Measurements from ENCODE around the gene SLIT3. TPM values are rescaled to one million over a fixed set of nuclear protein-coding genes. Genes with fewer than 3 reads are reported as not detected.

Gene SLIT3
- total RNA-seq, 1 experiment from 2014 or later, result 0.92 TPM

DNA sequence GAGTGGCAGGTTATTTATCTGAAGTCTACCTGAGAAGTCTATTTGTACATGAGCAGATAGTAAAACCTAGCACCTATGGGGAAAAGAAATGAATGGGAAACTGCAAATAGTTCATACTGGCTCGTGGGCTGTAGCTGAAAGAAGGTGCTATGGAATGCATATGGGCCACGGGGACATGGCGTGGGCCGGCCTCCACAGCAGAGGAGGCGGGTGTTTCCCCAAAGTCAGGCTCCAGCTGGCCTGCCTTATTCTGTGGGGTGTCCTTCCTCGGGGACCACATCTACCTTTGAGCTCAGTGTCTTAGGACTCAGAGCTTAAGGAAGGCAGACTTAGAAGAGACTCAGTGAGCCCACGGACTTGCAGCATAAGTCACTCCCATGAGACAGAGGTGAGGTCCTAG lies 371.3 kb downstream of the SLIT3 start:
- no peaks in the 10 kb centered on the region for H3K23me2 ChIP-seq (ENCODE audit: insufficient read length, low read depth, low read length, poor library complexity, severe bottlenecking)
- H2BK120ac ChIP-seq (ENCODE audit: low read depth, low read length, poor library complexity, severe bottlenecking), result no peak overlapping the region
- H3K27me3 Mint-ChIP-seq (ENCODE audit: low read depth), result peaks cover 11% of the 10 kb centered on the region
- no peak overlapping the region for H2BK15ac ChIP-seq (ENCODE audit: low read depth, low read length)
- no peak overlapping the region for H3K4me3 Mint-ChIP-seq
- H3K14ac ChIP-seq (ENCODE audit: insufficient read depth, low read length), result no peak overlapping the region
- no peak overlapping the region for H4K91ac ChIP-seq (ENCODE audit: insufficient read length, low read depth, low read length)
- H3K18ac ChIP-seq (ENCODE audit: insufficient read length, low read depth, low read length), result no peak overlapping the region
- H2BK5ac ChIP-seq (ENCODE audit: insufficient read length, low read length), result no peak overlapping the region
- no peak overlapping the region for H3K4ac ChIP-seq (ENCODE audit: low read depth, low read length)
- H2BK20ac ChIP-seq (ENCODE audit: low read depth, low read length, poor library complexity, severe bottlenecking), result no peak overlapping the region
- H3K4me2 ChIP-seq (ENCODE audit: insufficient read depth, insufficient read length, low read length), result no peak overlapping the region
- no peak overlapping the region for H3K9ac ChIP-seq (ENCODE audit: extremely low read depth, insufficient read length, low read length)
- H4K20me1 ChIP-seq (ENCODE audit: control insufficient read depth, insufficient read depth, insufficient read length), result no peaks in the 10 kb centered on the region
- 0 out of 2 replicates have a peak, but pooled peaks cover 2% of the 10 kb centered on the region for H3K4me1 ChIP-seq (ENCODE audit: insufficient read depth, low read length)
- no peak overlapping the region for H2AK5ac ChIP-seq (ENCODE audit: insufficient read length, low read length)
- H3K9me3 Mint-ChIP-seq, result no peaks in the 10 kb centered on the region
- H3K79me1 ChIP-seq (ENCODE audit: insufficient read depth, low read depth, low read length, poor library complexity, severe bottlenecking), result no peaks in the 10 kb centered on the region
- H3K9me3 ChIP-seq (ENCODE audit: control insufficient read depth, low read depth, low read length), result no peaks in the 10 kb centered on the region
- H3K79me2 ChIP-seq (ENCODE audit: insufficient read depth, low read length), result no peaks in the 10 kb centered on the region
- no peak overlapping the region for H4K5ac ChIP-seq (ENCODE audit: insufficient read length, low read depth, low read length)
- no peak overlapping the region for H3T11ph ChIP-seq (ENCODE audit: low read length)
- no peak overlapping the region for H2AFZ ChIP-seq (ENCODE audit: low read length)
- no peak overlapping the region for H3K56ac ChIP-seq (ENCODE audit: insufficient read length, low read depth, low read length)
- TF ChIP-seq, protein P1, sequence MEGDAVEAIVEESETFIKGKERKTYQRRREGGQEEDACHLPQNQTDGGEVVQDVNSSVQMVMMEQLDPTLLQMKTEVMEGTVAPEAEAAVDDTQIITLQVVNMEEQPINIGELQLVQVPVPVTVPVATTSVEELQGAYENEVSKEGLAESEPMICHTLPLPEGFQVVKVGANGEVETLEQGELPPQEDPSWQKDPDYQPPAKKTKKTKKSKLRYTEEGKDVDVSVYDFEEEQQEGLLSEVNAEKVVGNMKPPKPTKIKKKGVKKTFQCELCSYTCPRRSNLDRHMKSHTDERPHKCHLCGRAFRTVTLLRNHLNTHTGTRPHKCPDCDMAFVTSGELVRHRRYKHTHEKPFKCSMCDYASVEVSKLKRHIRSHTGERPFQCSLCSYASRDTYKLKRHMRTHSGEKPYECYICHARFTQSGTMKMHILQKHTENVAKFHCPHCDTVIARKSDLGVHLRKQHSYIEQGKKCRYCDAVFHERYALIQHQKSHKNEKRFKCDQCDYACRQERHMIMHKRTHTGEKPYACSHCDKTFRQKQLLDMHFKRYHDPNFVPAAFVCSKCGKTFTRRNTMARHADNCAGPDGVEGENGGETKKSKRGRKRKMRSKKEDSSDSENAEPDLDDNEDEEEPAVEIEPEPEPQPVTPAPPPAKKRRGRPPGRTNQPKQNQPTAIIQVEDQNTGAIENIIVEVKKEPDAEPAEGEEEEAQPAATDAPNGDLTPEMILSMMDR (conservative IDR thresholded peaks at IDR 0.05), result no peak
- DNase-seq, result no peak
- peaks cover 10 to 12% of the 10 kb centered on the region in 2 experiments for H3K4me1 Mint-ChIP-seq
- no peak overlapping the region for H2BK12ac ChIP-seq (ENCODE audit: insufficient read length, low read depth, low read length)
- no peaks in the 10 kb centered on the region for H3K27me3 ChIP-seq (ENCODE audit: insufficient read depth, low read length)
- no CpG with 5 or more reads among the region's 7 CpGs for WGBS (ENCODE audit: extremely low coverage, insufficient read length, low lambda C conversion rate)
- H3K23ac ChIP-seq (ENCODE audit: insufficient read length, low read depth, low read length), result no peak overlapping the region
- no peak overlapping the region for H4K8ac ChIP-seq (replicated peaks; ENCODE audit: insufficient read length, low read depth, low read length)
- no peak overlapping the region for H3K27ac ChIP-seq (ENCODE audit: insufficient read length, low read depth, low read length)
- H3K36me3 Mint-ChIP-seq (ENCODE audit: insufficient read depth in 1 of 3, low read depth in 3 of 3), result no peaks in the 10 kb centered on the region
- no peak overlapping the region; a peak in 2 of 7 replicates for H3K27ac Mint-ChIP-seq
